ENCODE measurements around the gene ARID1B.

Gene ARID1B

GRCh38 chr6:157097255-157097955 is 320.2 kb downstream of the ARID1B start:
- Histone ChIP-seq H3K36me3 (ENCODE audit: control insufficient read depth, insufficient read depth, low read length) (no peaks in the 10 kb centered on the region), H2AFZ (no peak overlapping the region), H3K9me3 (ENCODE audit: control insufficient read depth, low read length) (no peaks in the 10 kb centered on the region), H3K4me3 (ENCODE audit: low read depth, low read length) (no peak overlapping the region), H3K4me2 (ENCODE audit: low read length) (no peak overlapping the region), H3K9ac (no peak overlapping the region), H3K79me2 (peaks cover 18% of the 10 kb centered on the region), H3K27me3 (ENCODE audit: control insufficient read depth, insufficient read depth, low read length) (no peaks in the 10 kb centered on the region), H3K27ac (no peak overlapping the region), H3K4me1 (no peaks in the 10 kb centered on the region)
- TF ChIP-seq CTCF (IDR thresholded peaks at IDR 0.05): no peak

DNA sequence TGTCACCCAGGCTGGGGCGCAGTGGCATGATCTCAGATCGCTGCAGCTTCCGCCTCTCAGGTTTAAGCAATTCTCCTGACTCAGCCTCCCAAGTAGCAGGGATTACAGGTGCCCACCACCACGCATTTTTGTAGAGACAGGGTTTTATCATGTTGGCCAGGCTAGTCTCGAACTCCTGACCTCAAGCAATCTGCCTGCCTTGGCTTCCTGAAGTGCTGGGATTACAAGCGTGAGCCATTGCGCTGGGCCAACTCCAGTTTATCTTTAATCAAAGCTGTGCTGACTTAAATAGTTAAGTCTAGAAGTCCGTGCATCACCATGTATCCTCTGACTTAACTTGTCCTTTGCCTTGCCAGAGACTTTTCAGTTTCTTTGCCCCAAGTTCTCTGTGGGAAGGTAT is 321.8 kb downstream of the ARID1B start:
- Histone ChIP-seq H3K4me3 (ENCODE audit: low read depth, low read length) (no peak overlapping the region), H3K27me3 (ENCODE audit: control insufficient read depth, insufficient read depth, low read length) (no peaks in the 10 kb centered on the region), H2AFZ (no peak overlapping the region), H3K4me1 (no peaks in the 10 kb centered on the region), H3K36me3 (ENCODE audit: control insufficient read depth, insufficient read depth, low read length) (no peaks in the 10 kb centered on the region), H3K79me2 (peaks cover 9% of the 10 kb centered on the region), H3K27ac (no peak overlapping the region), H3K4me2 (ENCODE audit: low read length) (no peak overlapping the region), H3K9ac (no peak overlapping the region), H3K9me3 (ENCODE audit: control insufficient read depth, low read length) (no peaks in the 10 kb centered on the region)
- no peak for TF ChIP-seq CTCF (IDR thresholded peaks at IDR 0.05)

DNA sequence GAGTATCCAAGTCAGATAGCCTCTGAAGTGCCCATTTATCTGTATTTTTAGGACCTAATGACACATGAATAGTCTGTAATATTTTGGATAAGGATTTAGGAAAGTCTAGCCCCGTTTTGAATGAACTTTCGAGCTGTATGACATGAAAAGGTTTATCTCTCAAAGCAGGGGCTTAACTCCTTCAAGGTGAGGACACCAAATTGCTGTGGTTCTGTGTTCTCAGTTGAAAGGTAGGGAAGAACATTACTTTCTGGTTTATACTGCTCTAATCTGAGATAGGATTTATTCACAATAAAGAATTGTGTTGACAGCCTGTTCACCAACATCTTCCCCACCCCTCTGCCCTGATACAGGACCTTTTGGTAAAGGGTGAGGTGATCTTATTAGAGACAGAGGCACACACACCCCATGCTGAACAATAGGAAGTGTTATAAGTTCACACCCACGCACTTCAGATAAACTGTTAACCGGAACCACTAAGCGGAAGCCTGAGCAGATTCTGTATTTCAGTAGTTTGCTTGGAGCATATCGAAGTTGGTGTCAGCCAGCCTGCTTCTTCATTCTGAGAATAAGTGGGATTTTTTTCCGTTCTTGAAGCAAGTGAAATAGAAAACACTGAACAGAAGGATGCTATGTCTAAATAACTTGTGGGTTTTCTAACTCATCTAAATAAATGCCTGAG is 322.9 kb downstream of the ARID1B start:
- Histone ChIP-seq H3K9ac (no peak overlapping the region), H3K27ac (no peak overlapping the region), H3K4me3 (ENCODE audit: low read depth, low read length) (no peak overlapping the region), H3K27me3 (ENCODE audit: control insufficient read depth, insufficient read depth, low read length) (no peaks in the 10 kb centered on the region), H3K4me1 (no peaks in the 10 kb centered on the region), H3K36me3 (ENCODE audit: control insufficient read depth, insufficient read depth, low read length) (no peaks in the 10 kb centered on the region), H2AFZ (no peak overlapping the region), H3K4me2 (ENCODE audit: low read length) (no peak overlapping the region), H3K9me3 (ENCODE audit: control insufficient read depth, low read length) (no peaks in the 10 kb centered on the region), H3K79me2 (peaks cover 4% of the 10 kb centered on the region)
- no peak for TF ChIP-seq CTCF (IDR thresholded peaks at IDR 0.05)

DNA sequence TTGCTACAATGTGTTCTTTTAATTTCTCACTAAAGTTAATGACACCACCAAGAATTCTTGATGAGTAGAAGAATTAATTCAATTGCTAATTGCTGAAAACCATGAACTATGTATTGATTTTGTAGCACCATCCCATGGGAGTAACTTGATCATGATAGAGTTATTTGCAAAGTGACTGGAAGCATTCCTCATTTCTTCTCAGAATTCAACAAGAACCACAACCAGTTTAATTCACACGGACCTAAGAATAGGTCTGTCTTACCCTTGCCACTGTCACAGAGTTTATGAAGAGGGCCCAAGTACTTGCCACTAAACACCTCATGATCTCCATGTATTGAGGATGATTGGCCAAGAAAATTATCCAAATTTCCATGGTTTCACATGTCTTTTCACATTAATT is 324.0 kb downstream of the ARID1B start:
- no peaks in the 10 kb centered on the region for H3K4me1 ChIP-seq
- H3K36me3 ChIP-seq (ENCODE audit: control insufficient read depth, insufficient read depth, low read length): no peaks in the 10 kb centered on the region
- H3K9me3 ChIP-seq (ENCODE audit: control insufficient read depth, low read length): no peaks in the 10 kb centered on the region
- no peak overlapping the region for H3K4me2 ChIP-seq (ENCODE audit: low read length)
- H3K4me3 ChIP-seq (ENCODE audit: low read depth, low read length): no peak overlapping the region
- no peak overlapping the region for H3K9ac ChIP-seq
- no peak overlapping the region for H3K27ac ChIP-seq
- TF ChIP-seq CTCF (IDR thresholded peaks at IDR 0.05): no peak
- no peaks in the 10 kb centered on the region for H3K27me3 ChIP-seq (ENCODE audit: control insufficient read depth, insufficient read depth, low read length)
- H3K79me2 ChIP-seq: no peaks in the 10 kb centered on the region
- no peak overlapping the region for H2AFZ ChIP-seq

DNA sequence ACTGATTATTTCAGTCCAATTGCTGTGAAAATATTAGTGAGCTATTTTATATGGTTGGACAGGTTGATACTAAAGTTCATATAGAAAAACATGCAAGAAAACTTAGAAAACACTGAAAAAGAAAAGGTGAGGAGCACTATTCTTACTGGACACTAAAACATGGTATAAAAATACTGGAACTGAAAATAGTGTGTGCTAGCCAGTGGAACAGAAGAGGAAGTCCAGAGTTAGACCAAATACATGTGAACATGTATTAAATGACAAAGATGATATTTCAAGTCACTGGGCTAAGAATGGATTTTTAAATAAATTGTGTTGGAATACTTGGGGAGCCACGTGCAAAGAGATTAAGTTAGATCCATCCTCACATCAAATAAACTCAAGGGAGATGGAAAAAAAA is 327.6 kb downstream of the ARID1B start:
- Histone ChIP-seq H3K9ac (no peak overlapping the region), H3K36me3 (ENCODE audit: control insufficient read depth, insufficient read depth, low read length) (no peaks in the 10 kb centered on the region), H3K4me1 (peaks cover 3% of the 10 kb centered on the region), H3K4me3 (ENCODE audit: low read depth, low read length) (no peak overlapping the region), H3K79me2 (no peaks in the 10 kb centered on the region), H3K4me2 (ENCODE audit: low read length) (no peak overlapping the region), H2AFZ (no peak overlapping the region), H3K27me3 (ENCODE audit: control insufficient read depth, insufficient read depth, low read length) (no peaks in the 10 kb centered on the region), H3K9me3 (ENCODE audit: control insufficient read depth, low read length) (no peaks in the 10 kb centered on the region), H3K27ac (no peak overlapping the region)
- TF ChIP-seq CTCF (IDR thresholded peaks at IDR 0.05): no peak
